Hindlimb muscle (tissue), 1 donor: ENCODE measurements around the gene SLC50A1. TPM values are rescaled to one million over a fixed set of nuclear protein-coding genes. Genes with fewer than 3 reads are reported as not detected.
"Not testable (repeated sequence)": the region's sequence is repeated elsewhere in the genome, so short reads cannot be mapped to it uniquely, and the experiment has no call there.

Experiments used
- DNase-seq: peaks from one replicate; pipeline ENCODE4 v3.0.0-alpha.2; 2013
- polyA plus RNA-seq: library from polyadenylated mRNA; unstranded; fragments of 120-200 nt; gene quantifications from one replicate; pipeline ENCODE4 v1.2.1, GENCODE V29; 2013; ENCODE audit not compliant: insufficient read length

SLC50A1 gene
- polyA plus RNA-seq, 1 donor = 22.6 TPM

DNA sequence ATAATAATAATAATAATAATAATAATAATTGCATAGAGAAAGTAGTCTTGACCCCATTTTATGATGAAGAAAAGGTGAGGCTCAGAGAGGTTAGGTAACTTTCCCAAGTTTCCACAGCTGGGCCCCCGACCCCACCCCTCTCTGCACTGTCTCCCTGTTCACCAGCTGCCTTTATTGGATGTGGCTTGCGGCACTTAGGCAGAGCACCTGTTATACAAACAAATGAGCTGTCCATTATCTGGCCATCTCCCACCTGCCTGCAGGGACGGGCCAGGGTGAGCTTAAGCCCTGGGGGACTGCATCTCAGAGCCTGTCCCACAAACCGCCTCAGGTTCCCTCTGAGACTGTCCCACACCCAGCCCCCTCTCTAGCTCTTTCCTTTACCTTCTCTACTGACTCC, 18.0 kb upstream of the SLC50A1 start:
- no peak for DNase-seq

DNA sequence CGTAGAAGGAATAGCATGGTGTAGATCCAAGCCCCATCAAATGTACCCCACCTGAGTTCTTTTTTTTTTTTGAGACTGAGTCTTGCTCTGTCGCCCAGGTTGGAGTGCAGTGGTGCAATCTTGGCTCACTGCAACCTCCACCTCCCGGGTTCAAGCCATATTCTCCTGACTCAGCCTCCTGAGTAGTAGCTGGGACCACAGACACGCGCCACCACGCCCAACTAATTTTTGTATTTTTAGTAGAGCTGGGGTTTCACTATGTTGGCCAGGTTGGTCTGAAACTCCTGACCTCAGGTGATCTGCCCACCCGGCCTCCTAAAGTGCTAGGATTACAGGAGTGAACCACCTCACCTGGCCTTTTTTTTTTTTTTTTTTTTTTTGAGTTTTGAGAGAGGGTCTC, 17.6 kb upstream of the SLC50A1 start:
- DNase-seq = not testable (repeated sequence)

DNA sequence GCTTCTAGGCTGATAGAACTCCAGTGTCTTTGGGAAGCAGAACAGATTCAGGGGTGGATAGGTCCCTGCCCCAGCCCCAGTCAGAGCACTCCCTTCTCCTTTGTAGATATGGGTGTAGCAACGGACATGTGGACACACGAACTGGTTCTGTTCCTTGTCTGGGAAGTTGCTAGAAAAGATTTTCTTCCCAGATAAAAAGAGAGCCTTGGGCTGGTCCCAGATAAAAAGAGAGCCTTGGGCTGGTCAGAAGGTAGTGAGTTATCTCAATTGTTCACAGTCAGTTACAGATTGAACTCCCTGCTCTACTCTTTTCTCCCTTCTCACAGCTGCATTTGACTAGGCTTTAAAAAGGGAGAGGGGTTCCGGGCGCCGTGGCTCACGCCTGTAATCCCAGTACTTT, 15.4 kb upstream of the SLC50A1 start:
- no peak for DNase-seq

DNA sequence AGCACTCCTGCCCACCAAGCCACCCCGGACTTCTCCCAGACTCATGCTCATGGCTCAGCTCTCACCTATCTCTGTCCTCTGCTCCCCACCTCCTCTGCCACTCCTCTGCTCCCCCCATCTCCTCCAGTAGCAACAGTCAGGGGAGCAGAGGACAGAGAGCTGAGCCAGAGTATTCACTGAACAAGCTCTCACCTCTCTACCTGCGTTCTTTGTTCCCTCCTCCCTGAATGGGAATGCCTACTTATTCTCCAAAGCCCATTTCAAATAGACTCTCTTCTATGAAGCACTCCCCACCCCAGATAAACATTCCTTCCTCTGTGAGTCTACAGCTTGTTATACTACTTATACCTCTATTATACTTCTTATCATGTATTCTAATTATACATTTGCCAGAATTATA, 14.4 kb upstream of the SLC50A1 start:
- no peak for DNase-seq

DNA sequence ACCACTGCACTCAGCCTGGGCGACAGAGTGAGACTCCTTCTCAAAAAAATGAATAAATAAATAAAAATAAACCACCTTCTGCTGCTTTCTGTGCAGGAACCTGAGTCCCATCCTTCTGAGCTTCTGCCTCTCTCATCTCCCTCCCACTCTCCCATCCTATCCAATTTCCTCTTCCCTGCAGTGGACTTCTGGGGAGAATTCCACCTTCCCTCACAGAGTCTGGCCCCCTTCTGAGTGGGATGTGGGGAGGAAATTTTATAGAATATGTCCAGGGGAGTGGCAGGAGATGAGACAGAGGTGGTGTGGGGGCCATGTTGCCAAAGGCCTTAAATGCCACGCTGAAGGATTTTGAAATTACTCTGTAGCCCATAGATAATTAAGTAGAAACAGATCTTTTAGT, 13.3 kb upstream of the SLC50A1 start:
- no peak for DNase-seq

DNA sequence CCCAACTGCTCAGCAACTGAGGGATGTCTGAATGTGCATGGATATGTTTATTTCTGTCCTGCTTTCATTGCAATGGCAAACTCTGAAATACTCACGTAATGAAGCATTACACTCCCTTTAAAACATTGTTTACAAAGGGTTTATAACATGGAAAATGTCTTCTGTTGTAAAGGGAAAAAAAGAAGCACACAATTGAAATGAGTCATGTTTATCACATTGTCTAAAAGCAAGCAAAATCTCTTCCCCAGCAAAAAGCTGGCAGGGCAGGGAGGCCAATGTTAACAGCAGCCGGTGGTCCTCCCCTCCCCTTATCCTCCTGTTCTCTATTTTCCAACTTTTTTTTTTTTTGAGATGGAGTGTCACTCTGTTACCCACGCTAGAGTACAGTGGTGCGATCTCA, 11.9 kb upstream of the SLC50A1 start:
- no peak for DNase-seq

DNA sequence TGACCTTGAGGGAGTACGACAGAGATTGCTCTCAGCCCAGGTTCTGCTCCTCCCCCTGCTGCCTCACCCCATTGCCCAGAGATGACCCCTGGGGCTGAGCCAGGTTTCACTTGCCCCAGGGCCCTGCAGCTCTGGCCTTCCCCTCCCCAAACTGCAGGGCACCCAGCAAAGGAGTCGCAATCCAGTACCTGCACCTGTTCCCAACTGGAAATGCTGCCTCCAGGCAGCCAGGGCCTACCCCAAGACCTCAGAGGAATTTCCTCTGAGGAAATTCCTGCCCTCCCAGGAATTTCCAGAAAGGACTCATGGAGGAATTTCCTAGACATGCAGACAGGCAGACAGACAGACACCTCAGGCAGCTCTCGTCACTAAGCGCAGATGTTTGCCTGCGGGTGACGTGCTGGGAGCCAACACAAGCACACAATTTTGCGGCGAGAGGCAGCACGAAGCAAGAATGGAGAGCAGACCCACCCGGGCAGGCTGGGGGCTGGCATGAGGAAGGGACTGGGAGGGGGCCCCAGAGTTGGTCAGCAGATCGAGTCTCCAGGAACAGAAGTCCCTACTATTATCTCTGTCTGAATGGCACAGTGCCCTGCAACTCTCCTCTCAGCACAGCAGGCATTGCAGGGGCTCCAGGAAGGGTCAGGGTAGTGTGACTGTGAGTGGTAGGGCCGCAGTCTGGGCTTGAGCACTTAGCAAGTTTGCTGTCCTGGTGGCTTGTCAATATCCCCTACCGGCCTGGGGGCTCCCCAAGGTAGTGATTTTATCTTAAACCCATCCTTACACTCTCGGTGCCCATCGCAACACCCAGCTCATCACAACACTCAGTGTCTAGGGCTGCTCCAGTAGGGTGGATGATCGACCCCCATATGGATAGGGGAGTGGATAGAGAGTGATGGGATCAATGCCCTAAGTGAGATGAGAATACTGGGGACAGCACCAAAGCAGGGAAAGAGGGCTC, 10.9 kb upstream of the SLC50A1 start:
- no peak for DNase-seq

DNA sequence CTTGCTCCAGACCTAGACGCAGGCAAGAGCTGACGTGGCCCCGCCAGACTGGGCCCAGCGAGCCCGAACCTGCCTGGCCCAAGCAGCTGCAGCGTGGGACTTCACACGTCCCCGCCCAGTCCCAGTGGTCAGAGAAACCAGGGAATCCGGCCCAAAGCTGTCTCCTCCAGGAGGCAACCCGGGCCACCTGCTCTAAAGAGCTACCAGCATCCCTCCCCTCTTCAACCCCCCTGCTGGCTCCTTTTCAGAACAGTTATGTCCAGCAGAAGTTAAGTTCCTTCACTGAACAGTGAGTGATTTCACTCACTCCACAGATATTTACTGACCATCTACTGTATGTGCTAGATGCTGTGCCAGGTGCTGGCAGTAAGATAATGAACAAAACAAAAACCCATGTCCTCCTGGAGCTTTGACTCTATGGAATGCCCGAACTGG, 10.1 kb upstream of the SLC50A1 start:
- DNase-seq = no peak

DNA sequence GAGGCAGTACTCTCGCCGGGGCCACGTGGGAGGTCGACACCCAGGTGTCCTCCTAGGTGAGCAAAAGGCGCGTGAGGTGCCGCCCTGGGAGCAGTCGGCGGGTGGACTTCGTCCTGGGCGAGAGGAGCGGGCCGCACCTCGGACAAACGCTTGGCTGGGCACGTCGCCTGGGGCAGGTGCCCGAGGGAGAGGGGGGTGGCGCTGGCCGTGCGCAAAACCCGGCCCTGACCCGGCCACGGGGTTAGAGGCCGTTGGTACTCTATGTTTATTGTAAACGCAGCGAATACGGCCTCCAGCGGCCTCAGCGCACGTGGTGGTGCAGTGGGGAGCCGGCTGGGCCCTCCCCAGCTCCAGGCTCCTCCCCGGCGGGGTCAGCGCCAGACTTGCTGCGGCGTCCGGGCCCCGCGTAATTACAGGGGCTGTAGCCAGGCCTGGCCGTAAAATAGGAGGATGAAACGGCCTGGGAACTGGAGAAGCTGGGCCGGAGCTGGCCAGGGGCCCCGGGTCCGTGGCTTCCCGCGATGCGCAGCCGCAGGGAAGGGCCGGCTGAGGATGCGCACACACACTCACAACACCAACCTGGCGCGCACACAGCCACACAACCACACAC, 9.6 kb upstream of the SLC50A1 start:
- peak; percentile 53 for DNase-seq

DNA sequence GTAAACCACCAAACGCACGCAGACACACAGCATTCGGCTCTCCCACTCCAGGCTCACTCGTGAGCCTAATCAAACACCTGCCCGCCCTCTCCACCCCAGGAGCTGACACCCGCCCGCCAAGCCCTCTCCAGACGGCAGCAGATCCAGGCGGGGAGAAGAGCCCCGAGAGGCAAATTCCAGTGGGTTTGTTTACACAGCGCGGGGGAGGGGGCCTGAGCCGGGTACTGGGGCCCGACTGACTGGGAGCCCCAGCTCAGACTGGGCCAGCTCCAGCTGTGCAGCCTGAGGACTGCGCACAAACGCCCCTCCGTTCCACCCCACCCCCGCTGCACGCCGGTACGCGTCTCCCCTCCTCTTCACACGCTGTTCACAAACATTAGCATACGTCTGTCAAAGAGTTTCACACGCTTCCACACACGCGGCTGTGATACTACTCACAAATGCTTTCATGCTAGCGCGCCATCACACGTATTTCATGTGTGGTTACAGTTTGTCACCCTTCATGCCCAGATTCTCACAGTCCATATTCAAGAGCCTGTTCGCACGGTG, 9.0 kb upstream of the SLC50A1 start:
- no peak for DNase-seq

DNA sequence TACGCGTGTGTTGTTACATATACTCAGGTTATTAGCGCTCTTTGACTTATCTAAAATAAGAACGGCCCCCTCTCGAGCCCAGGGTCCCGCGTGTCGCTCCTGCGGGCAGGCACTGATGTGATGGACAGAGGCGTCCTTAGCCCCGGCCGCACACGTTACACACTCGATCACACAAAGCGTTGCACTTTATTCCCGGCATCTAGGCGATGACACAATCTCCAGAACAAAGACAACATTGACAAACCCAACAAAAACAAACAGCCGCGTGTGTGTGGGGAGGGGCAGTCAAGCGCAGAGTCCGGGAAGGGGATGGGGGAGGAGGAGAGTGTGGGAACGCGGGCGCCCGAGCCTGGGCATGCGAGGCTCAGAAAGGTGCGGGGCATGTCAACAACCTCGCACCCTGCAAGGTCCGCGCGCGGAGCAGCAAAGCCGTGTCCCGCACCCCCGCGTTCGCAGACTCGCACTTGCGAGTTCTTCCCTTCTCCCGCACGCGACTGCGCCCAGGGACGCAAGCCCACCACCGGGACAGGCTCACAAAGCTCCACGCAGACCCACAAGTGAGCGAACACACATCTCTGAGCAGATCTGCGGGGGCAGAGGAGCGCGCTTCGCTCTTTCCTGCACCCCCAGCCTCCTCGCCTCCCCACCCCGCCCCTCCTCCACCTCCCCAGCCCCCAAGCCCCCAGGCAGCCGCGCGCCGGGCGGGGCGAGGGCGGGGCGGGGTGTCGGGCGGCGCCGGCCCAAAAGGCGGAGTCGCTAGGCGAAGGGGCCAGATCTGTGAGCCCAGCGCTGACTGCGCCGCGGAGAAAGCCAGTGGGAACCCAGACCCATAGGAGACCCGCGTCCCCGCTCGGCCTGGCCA, 8.3 kb upstream of the SLC50A1 start, which contains the start of gene EFNA1:
TSS of gene EFNA1 (plus strand) at position 772 of the 862 bp plus-strand sequence. CDS start 102 bp downstream, outside the sequence.
- DNase-seq = no peak

DNA sequence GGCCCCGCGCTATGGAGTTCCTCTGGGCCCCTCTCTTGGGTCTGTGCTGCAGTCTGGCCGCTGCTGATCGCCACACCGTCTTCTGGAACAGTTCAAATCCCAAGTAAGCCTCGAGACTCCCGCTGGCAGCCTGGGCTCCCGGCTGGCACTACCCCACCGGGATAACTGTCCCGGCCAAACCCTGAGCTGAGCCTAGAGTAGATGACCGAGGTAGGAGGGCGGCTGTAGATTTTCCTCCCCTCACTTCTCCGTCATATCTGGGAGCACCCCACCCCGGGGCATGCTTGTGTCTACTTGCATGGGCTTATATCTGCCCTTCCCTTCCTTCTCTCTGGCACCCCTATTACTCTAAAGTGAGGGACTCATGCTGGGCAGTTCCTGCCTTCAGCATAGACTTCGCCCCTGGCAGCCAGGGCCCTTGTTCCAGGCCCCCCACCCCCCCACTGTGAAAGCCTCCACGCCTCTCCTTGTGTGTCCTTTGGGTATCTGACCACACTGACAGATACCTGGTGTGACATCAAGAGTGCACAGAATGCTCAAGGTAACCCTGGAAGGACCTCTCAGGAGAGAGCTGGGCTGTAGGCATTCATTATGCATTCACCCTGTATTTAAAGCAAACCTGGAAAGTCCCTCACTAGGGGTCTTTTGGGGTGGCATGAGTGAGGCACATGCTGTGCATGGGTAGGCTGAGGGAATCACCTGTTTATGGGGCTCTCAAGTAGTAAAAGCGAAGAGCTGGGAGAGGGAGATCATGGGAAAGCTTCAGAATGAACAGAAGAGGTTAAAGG, 7.5 kb upstream of the SLC50A1 start:
- no peak for DNase-seq

DNA sequence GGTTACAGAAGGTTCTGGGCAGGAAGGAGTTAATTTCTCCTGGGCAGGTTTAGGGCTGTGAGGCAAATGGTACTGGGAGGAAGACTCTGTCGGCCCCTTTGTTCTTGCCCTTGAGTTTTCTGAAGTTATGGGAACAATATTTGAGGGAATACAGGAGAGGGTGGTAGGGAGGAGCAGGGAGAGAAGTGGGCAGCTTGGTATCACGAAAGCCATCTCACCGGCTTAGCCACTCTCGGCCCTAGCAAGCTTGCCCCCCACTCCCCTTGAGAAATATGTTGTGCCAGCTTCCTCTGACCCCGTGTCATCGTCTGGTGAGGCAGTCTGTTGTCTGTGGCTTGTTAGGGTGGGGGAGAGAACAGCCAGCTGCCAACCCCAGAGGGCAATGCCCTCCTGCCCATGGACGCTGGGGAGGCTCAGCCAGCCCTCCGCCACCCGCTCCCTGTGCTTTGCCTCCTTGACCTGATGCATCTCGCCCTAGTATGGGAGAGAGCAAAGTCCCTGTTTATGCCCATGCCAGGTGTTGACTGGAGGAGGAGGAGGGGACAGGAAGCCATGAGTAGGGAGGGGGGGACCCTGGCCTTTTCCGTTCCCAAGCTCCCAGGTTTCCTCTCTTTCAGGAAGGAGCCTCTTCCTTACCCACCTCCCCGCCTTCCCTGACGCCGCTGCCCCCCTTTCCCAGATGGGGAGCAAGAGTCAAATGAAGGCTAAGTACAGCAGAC, 6.7 kb upstream of the SLC50A1 start:
- DNase-seq = no peak

DNA sequence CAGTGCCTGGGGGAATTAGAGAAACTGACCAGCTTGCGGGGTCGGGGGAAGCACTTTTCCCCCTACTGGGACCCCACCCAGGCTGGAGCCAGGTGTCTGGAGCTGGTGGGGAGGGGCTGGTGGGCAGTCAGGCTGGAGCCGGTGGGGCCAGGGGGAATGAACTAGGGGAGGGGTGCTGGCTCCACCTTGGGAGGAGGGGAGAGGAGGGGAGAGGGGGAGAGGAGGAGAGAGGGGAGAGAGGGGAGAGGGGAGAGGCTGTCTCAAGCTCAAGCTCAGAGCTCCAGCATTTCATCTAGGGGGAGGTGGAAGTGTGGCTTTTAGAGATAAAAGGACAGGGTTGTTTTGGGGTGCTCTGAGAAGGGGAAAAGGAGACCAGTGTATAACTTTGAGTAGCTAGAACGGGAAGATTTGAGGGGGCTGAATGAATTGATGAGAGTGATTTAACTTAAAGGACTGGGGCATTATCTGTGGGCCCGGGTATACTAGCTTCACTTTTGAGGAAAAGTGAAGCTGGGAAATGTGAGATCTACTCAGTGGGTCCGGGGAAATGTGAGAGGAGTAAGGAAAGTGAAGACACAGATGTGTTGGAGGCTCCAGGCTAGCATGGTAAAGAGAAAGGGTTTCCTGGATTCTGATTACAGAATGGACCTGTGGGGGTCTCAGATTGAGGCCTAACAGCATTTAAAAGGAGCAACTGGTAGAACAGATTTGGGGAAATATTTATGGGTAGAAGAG, 5.2 kb upstream of the SLC50A1 start:
- no peak for DNase-seq

DNA sequence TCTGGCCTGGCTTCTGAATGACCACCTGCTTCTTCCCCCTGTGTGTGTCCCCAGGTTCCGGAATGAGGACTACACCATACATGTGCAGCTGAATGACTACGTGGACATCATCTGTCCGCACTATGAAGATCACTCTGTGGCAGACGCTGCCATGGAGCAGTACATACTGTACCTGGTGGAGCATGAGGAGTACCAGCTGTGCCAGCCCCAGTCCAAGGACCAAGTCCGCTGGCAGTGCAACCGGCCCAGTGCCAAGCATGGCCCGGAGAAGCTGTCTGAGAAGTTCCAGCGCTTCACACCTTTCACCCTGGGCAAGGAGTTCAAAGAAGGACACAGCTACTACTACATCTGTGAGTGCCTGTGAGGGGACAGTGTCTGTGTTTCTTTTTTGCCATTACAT, 4.4 kb upstream of the SLC50A1 start:
- DNase-seq = no peak

DNA sequence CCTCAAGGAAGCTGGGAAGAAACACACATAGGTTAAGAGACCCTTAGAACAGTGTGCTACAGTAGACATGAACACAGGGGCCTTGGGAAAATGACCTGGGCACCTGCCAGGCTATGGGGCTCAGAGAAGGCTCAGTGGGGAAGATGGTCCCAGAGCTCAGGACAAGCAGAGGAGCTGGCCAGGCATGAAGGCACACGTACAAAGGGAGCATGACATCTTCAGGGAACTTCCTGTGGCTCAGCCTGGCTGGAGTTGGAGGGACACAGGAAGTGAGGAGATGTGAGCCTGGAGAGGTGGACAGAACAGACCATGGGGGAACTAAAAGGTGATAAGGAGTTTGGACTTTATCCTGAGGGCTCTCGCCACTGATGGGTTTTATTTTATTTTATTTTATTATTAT, 3.8 kb upstream of the SLC50A1 start:
- DNase-seq = no peak

DNA sequence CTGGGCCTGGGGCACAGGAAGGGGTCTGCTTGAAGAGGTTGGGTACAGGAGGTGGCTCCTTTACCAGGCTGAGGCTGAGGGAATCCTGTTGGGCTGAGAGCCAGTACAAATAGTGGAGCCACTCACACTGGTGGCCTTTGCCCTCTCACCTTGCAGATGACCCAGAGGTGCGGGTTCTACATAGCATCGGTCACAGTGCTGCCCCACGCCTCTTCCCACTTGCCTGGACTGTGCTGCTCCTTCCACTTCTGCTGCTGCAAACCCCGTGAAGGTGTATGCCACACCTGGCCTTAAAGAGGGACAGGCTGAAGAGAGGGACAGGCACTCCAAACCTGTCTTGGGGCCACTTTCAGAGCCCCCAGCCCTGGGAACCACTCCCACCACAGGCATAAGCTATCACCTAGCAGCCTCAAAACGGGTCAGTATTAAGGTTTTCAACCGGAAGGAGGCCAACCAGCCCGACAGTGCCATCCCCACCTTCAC, 1.8 kb upstream of the SLC50A1 start:
- no peak for DNase-seq

DNA sequence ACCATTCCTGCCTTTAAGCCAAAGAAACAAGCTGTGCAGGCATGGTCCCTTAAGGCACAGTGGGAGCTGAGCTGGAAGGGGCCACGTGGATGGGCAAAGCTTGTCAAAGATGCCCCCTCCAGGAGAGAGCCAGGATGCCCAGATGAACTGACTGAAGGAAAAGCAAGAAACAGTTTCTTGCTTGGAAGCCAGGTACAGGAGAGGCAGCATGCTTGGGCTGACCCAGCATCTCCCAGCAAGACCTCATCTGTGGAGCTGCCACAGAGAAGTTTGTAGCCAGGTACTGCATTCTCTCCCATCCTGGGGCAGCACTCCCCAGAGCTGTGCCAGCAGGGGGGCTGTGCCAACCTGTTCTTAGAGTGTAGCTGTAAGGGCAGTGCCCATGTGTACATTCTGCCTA, 1.3 kb upstream of the SLC50A1 start:
- DNase-seq = no peak

DNA sequence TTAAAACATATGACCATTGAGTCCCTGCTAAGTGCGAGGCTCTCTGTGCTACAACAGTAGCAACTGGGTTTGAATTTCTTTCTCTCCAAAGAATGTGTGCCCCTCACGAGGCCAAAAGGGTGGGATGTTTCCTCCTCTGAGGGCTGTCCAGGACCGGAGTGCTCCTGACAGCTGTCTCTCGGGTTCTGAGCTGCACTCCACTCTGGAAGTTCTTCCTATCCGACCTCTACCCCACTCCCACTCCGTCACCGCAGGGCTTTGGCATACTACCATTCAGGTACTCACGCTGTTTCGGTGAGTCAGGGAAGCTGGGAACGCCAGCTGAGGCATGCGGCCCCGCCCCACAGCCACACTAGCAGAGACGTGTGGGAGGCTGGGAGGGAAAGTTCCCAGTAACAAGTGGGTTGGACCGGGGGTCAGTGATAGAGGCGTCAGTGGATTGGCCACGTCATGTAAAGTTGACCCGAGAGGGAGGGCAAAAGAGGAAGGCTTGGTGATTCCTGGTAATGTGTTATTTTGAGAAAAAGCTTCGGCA, 705 bp upstream of the SLC50A1 start:
- peak; percentile 84 for DNase-seq

DNA sequence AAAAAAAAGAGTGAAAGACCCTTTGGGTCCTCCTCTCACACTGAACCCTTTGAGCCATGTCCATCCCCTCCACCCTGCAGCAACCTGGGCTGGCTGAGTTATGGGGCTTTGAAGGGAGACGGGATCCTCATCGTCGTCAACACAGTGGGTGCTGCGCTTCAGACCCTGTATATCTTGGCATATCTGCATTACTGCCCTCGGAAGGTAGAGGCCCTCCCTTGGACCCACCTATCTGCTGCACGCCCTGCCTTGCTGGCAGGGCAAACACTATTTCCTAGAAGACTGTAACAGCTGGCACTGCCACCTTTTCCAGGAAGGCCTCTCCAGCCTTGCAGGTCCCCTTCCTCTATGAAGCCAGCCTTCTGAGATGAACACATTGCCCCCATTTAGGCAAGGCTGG, 1.1 kb downstream of the SLC50A1 start:
- no peak for DNase-seq
